H4 (cell line): ENCODE results near the gene PPP1R27. TPM values are rescaled to one million over a fixed set of nuclear protein-coding genes. Genes with fewer than 3 reads are reported as not detected.

ENCODE experiments used
- DNase-seq: peaks from one replicate; pipeline ENCODE4 v3.0.0-alpha.2; 2015; ENCODE audit warnings: low spot score
- total RNA-seq: library from RNA; depleted of rRNA; stranded (reverse); fragments of >200 nt; shearing (Covaris generic); gene quantifications from 2 replicates; pipeline ENCODE4 v1.2.3, GENCODE V29; 2014

Gene PPP1R27
- total RNA-seq, 1 experiment from 2014 or later, result not detected

- peak; percentile 100 for DNase-seq
These were observed 26.1 kb upstream of the PPP1R27 start for GRCh38 chr17:81860756-81861568.

GRCh38 chr17:81859906-81860755 is 25.3 kb upstream of the PPP1R27 start, which contains the start of gene P4HB:
TSS of gene P4HB (minus strand) at chr17:81860535. CDS start at chr17:81860471, 64 bp downstream.
- no peak for DNase-seq

- no peak for DNase-seq
These were observed 24.4 kb upstream of the PPP1R27 start for GRCh38 chr17:81858967-81859905.

- DNase-seq, result no peak
These were observed 23.5 kb upstream of the PPP1R27 start for GRCh38 chr17:81858170-81858966.

- DNase-seq, result no peak
These were observed 20.3 kb upstream of the PPP1R27 start for GRCh38 chr17:81854974-81855774.

- DNase-seq, result no peak
These were observed 17.4 kb upstream of the PPP1R27 start for GRCh38 chr17:81852237-81852636.

- no peak for DNase-seq
These were observed 16.6 kb upstream of the PPP1R27 start for GRCh38 chr17:81851423-81851822.

- DNase-seq, result no peak
These were observed 14.6 kb upstream of the PPP1R27 start for GRCh38 chr17:81849457-81849856.

GRCh38 chr17:81846743-81847689 is 12.2 kb upstream of the PPP1R27 start:
- no peak for DNase-seq

- DNase-seq, result no peak
These were observed 11.3 kb upstream of the PPP1R27 start for GRCh38 chr17:81845881-81846742.

GRCh38 chr17:81845361-81845760 is 10.5 kb upstream of the PPP1R27 start:
- no peak for DNase-seq

- no peak for DNase-seq
These were observed 10.0 kb upstream of the PPP1R27 start for GRCh38 chr17:81844887-81845286.

GRCh38 chr17:81844327-81844851 is 9.5 kb upstream of the PPP1R27 start:
- DNase-seq, result no peak

GRCh38 chr17:81843713-81844326 is 9.0 kb upstream of the PPP1R27 start:
- DNase-seq, result no peak

GRCh38 chr17:81842725-81843504 is 8.1 kb upstream of the PPP1R27 start:
- no peak for DNase-seq

GRCh38 chr17:81842378-81842724 is 7.5 kb upstream of the PPP1R27 start:
- DNase-seq, result no peak
